HG02981 (cell line): ENCODE results near the gene ZNF12.
"Not testable (repeated sequence)": the region's sequence is repeated elsewhere in the genome, so short reads cannot be mapped to it uniquely, and the experiment has no call there.

ENCODE experiments used
- ATAC-seq: cut with Tn5 transposase; IDR thresholded peaks from one replicate; pipeline ENCODE4 v1.9.1; 2021; ENCODE audit warnings: mild to moderate bottlenecking, moderate library complexity; ENCODE audit not compliant: unreplicated experiment

Gene ZNF12

DNA sequence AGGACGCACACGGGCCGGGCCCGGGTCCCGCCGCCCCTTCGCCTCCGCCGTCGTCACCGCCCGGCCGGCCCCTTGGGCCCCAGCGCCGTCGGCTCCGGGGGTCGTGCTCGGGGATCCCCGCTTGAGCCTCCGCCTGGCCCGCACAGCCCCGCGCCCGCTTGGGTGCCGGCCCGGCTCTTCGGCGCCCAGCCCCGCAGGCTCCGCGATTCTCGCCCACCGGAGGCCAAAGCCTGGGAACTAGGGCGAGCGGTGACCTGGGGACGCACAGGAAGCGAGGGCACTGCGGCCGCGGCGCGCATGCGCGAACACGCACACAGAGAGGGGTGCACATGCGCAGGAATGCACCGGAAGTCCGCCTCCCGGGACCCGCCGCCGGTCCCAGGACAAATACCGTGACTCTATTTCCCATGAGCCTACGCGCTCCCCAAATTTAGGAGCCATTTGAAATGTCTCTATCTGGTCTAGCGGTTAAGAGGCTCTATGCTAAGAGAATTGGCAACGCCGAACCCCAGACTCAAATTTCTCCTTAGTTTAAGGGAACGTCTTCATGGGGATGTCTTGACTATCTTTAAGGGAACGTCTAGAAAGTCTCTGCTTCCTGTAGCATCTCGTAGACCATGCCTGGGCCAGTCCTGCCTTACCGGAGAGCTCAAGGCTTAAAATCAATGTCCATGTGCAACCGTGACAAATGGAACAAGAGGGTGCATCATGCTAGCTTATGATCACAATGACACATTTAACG, at the start of gene ZNF12:
TSS of gene ZNF12 (minus strand) at position 282 of the 742 bp plus-strand sequence. CDS start 1,774 bp downstream, outside the sequence.
- peak; percentile 88 for ATAC-seq

DNA sequence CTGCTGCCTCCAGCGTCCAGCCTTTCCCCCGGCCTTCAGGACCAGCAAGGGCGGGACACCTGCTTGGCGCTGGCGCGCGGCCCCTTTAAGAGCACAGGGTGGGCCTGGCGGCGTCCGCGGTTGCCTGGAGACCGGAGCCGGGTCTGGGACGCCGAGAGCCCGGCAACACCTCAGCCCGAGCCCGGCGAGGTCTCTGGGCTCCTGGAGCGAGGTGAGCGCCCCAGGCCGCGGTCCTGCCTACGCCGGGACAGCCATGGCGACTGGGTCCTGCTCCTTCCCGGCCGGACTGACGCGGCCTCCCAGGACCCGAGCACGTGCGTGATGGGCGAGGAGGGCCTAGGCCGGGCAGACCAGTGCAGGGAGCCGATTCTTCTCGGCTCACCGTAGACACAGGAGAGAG, 47.2 kb upstream of the ZNF12 start, which contains the start of gene RSPH10B2:
TSS of gene RSPH10B2 (plus strand) at position 140 of the 400 bp plus-strand sequence. CDS start 3,575 bp downstream, outside the sequence.
- ATAC-seq = not testable (repeated sequence)

DNA sequence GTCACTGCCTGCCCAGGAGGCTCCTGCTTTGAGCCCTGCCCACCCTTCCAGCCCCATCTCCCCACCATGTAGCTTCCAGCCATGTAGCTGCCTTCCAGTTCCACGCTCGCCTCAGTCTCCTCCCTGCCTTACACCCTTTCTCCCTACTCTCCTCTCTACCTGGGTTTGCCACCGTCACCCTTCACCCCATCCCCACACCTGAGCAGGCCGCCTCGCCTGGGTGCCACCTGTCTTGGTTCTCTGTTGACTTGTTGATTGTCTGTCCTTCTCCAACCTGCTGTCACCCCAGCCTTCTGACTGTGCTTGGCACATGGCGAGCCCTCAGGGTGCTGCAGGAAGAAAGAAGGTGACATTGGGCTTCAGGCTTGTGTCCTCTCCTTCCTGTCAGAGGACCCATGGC, 43.4 kb upstream of the ZNF12 start:
- ATAC-seq = not testable (repeated sequence)

DNA sequence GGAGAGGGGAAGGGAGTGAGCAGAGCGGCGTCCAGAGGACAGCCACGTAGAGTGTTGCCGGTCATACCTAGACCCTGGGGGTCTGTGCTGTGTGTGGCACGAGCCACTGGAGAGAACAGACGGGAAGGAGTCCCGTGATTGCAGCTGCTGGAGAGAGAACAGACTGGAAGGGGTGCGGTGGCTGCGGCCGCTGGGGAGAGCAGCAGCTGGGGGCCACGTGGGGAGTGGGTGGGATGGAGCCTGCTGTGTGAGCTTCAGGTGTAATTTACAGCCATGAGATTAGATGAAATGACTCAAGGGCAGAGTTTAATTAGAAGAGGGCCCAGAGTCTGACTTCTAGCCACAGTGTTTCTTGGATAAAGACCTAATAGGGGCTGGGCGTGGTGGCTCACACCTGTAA, 42.6 kb upstream of the ZNF12 start:
- not testable (repeated sequence) for ATAC-seq

DNA sequence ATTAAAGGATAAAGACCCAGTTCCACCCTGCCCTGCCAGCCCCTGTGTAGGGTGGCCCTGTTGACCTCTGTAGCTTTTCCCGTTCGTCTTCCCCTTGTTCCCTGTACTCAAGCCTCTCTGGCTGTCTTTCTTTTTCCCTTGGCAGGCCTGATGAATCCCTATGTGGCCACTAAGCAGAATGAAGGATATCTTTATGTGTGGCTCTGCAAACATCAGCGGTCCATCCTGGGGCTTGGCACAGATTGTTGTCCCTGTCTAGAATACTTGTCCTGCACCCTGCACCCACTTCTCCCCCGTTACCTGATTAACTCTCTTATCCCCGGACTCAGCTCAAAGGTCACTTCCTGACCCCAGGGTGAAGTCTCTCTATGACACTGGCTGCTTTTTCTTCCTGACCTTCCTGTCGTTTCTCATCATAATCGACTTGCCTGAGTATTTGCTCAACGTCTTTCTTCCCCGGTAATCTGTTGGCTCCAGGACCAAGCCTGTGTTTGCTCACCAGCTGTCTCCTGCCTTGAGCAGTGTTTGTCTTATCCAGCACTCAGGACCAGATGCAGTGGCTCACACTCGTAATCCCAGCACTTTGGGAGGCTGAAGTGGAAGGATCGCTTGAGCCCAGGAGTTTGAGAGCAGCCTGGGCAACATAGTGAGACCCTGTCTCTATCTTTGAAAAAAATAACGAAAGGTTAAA, 37.8 kb upstream of the ZNF12 start:
- not testable (repeated sequence) for ATAC-seq

DNA sequence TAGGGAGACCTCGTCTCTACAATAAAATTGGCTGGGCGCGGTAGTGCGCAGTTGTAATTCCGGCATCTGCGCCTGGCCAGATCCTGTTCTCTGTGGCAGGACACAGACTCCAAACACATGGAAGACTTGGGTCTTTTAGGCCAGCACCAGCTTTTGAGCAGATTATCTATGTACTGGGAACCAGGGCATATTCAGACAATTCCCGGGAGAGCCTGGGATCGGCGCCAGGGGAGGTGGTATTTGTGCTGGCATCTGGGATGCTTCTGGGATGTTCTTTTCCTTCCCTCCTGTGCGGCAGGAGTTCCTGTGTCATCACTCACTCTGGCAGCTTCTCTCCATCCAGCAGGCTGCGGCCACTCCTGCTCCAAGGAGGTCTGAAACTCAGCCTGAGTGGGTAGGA, 31.7 kb upstream of the ZNF12 start:
- not testable (repeated sequence) for ATAC-seq

DNA sequence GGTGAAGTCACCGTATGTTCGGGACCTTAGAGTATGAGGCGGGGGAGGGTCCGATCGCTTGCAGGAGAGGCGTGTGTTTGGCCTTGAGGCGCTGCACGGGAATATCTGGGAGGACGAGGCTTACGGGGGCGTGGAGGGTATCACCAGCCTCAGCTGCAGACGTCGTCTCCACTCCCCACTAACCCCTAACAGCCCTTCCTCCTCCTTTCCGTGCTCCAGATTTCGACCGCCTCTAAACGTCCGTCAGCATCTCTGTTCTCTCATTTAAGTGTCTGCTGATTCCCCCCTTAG, 23.5 kb upstream of the ZNF12 start:
- ATAC-seq = peak; percentile 7

DNA sequence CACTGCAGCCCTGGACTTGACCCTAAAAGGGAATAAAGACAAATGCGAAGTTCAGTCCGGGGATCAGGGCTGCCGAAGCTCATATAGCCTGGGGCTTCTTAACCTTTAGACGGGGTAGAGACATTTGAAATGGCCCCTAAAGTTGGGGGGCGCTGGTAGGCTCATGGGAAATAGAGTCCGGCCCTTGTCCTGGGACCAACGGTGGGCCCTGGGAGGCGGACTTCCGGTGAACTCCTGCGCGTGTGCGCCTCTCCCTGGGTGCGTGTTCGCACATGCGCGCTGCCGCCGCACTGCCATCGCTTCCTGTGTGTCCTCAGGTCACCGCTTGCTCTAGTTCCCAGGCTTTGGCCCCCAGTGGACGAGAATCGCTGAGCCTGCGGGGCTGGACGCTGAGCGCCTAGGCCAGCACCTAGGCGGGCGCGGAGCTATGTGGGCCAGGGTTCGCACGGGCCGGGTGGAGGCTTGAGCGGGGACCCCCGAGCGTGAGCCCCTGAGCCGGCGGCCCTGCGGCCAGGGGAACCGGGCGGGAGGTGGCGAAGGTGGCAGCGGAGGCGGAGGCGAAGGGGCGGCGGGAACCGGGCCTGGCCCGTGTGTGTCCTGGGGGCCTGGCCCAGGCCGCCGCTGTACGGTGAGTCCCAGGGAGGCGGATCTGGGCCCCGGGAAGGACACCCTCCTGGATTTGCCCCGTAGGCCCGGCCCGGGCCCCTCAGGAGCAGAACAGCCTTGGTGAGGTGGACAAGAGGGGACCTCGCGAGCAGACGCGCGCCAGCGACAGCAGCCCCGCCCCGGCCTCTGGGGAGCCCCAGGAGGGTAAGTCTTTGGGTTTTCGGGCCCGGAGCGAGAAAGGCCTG, 23.0 kb upstream of the ZNF12 start:
- peak; percentile 83 for ATAC-seq

DNA sequence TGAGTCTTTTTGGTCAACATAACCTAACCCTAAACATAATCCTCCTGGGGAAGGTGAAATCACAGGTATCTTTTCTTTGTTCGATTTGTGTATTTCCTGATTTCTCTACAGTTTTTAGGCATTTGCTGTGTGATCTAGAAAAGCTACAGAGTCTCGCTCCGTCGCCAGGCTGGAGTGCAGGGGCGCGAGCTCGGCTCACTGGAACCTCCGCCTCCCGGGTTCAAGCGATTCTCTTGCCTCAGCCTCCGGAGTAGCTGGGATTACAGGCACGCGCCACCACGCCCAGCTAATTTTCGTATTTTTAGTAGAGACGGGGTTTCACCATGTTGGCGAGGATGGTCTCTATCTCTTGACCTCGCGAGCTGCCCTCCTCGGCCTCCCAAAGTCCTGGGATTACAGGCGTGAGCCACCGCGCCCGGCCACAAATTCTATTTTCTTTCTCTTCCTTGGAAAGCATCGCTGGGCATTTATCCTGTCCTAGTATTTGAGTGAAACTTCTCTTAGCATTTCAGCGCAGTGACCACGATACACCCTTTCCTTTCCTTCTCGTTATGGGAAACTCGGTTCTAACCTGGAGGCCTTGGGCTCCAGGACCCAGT, 22.2 kb upstream of the ZNF12 start:
- ATAC-seq = not testable (repeated sequence)

DNA sequence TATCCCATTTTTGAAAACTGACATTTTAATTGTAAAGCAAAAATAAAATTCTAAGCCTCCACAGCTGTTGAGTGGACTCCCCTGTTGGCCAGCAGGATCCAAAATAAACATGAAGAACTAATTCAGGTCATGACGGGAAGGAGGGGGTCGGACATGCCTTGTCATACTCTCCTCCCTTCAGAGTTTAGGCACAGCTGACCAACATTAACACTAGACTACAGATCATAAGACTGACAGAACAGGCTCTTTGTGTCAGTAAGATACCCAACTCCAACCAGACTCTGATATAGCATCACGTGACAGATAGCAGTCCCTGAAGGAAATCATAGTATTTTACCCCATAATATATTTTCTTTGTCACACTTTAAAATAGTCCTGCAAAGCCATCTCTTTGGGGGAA, 20.9 kb upstream of the ZNF12 start:
- no peak for ATAC-seq

DNA sequence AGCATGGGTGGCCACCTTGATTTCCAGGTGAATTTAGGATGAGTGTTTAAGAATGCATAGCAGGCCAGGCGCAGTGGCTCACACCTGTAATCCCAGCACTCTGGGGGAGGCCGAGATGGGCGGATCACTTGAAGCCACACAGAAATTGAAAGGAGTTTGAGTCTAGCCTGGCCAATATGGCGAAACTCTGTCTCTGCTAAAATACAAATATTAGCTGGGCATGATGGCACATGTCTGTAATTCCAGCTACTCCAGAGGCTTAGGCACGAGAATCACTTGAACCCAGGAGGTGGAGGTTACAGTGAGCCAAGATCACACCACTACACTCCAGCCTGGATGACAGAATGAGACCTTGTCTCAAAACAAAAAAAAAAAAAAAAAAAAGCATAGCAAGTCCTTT, 19.6 kb upstream of the ZNF12 start:
- not testable (repeated sequence) for ATAC-seq

DNA sequence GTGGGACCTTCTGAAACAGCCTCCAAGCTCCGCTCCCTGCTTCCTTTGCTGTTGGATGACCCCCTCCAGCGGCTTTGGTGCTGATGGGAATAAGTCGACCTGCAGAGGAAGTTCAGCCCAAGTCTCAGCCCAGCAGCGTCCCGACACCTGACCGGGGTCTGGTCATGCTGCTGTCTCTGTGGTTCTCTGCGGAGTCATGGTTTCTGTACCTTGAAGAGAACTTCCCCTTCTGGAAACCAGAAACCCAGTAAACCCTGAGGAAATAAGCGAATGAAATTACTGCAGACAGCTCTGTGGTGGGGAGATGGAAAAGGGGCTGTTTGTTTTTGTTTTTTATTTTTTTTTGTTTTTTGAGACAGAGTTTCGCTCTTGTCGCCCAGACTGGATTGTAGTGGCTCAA, 18.3 kb upstream of the ZNF12 start:
- ATAC-seq = peak; percentile 60

DNA sequence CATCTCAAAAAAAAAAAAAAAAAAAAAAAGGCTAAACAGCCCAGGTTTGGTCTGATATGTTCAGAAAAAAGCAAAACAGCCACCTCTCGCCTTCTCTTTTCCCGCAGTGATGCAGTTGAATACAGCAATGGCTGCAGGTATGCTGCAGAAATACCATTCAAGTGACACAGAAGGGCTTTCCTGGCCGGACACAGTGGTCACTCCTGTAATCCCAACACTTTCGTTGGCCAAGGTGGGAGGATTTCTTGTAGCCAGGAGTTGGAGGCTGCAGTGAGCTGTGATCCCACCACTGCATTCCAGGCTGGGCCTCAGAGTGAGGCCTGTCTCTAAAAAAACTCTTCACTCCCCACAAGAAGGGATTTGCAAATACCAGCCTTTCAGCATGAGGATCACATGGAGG, 17.6 kb upstream of the ZNF12 start:
- not testable (repeated sequence) for ATAC-seq

DNA sequence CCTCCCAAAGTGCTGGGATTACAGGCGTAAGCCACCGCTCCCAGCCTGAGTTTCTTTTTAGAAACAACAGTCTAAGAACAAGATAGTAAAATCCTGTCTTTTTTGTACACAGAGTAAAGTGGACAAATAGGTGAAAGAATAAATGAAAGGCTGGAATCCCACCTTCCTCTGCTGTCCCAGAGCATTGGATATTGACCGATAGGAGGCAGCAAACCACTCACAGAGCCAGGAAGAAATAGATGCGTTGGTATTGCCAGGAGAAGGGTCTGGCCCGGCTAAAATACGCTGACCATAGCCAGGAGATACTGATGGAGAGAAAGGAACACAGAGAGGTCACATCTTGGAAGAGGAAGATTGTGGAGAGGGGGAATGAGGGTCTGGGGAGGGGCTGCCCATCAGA, 11.4 kb upstream of the ZNF12 start:
- no peak for ATAC-seq

DNA sequence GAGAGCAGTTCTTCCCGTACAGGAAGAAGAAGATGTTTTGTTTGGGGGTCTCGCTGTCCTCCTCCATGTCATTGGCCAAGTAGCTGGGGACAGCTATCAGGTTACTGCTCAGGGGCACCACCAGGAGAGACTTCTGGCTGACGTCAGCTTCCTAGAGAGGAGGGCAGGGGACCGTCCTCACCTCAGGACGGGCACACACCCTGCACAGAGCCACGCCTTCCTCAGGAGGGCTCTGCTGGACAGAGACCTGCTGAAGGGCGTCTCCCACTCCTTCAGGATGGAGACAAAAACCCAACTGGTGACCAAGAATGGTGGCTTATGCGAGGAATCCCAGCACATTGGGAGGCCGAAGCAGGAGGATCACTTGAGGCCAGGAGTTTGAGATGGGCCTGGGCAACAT, 9.2 kb upstream of the ZNF12 start:
- not testable (repeated sequence) for ATAC-seq

DNA sequence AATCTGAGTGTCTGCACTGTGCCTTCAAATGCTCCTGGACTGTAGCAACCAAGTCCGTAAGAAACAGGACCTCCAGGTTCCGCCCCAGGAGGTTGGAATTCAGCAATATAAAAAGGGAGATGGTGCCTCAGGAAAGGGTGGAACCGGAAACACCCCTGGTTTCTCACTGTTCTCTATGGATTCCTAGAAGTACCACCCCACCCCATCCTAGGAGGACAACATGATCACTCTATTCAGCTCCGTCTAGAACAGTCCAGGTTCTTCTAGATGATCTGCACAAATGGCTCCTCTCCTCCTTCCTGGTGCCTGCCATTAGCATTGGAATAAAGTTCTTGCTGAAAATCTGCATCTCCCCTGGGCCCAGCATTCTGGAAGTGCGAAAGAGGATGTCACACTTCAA, 7.6 kb upstream of the ZNF12 start:
- no peak for ATAC-seq

DNA sequence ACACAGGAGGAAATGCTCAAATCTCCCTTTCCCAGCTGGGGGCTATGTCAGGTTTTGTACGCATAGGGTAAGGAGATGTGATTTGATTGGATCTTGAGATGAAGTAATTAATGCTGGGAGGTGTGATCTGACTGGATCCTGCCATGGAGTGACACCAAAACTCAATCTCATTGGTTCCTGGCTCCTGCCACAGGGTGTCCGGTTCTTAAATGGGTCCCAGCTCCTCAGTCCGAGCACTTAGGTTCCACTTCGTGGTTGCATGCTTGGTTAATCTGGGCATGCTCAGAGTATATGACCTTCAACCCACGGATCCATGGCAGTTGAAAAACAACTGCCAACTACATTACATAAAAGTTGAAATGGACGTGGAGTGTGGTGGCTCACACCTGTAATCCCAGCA, 3.1 kb upstream of the ZNF12 start:
- ATAC-seq = no peak

DNA sequence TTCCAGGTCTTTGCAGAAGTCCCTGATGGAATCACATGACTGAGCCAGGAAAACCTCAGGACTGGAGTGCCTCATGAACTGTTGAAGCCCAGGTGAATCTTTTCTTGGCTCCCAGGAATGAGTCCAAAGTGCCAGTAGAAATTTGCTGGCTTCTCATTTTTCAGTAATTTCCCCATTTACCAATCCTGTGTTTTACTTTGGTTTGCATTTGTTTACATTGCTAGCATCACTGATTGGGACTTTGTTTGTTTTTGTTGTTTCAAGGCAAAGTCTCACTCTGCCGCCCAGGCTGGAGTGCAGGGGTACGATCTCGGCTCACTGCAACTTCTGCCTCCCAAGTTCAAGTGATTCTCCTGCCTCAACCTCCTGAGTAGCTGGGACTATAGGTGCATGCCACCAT, 1.6 kb upstream of the ZNF12 start:
- no peak for ATAC-seq

DNA sequence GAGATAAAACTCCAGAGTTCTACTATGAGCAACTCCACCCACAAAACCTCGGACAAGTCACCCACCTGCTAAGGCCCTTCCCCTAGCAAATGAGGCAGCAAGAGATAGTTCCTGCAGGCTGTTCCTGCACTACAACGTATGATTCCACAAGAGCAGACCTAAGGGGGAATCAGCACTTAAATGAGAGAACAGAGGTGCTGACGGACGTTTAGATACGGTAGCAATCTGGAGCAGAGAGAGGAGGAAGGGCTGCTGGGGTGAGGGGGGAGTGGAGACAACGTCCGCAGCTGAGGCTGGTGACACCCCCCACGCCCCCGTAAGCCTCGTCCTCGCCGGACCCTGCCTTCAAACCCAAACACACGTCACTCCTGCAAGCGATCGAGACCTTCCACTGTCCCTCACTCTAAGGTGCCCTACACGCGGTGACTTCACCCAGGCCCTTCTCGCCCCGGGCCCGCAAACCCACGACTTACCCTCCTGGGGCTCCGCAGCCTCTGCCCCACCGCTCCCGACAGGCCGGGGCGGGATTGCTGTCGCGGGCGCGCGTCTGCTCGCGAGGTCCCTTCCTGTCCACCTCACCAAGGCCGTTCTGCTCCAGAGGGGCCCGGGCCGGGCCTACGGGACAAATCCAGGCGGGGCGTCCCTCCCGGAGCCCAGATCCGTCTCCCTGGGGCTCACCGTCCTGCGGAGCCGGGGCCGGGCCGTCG, 635 bp downstream of the ZNF12 start:
- peak; percentile 18 for ATAC-seq

DNA sequence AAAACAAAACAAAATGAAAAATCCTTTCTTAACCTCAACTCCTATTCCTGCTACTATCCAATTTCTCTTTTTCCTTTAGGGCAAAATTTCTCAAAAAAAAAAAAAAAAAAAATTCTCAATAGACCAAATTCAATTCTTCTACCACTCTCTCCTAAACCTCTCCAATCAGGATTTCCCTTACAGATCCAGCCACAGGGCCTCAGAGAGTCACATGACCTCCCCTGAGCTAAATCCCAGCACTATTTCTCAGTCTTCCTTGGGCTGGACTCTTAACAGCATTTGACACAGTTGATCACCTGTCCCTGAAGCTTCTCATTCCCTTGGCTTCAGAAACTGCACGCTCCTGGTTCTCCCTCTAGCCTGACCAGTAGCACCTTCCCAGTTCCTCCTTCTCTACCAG, 4.9 kb downstream of the ZNF12 start:
- ATAC-seq = no peak

DNA sequence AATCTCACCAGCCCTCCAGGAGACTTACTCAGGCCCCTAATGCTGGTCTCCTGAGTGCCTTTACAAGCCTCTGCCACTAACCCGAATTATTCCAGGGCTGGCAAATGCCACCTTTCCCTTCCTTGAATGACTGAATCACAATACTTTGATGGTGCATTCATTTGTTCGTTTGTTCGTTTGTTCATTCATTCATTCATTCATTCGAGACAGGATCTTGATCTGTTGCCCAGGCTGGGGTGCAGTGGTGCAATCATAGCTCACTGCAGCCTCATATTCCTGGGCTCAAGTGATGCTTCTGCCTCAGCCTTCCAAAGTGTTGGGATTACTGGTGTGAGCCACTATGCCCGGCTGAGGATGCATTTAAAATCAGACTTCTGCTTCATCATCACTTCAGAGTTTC, 6.0 kb downstream of the ZNF12 start:
- no peak for ATAC-seq
